NCI-H128 (cell line): ENCODE measurements around the gene OR2B6.

Source experiments
- DNase-seq: peaks from one replicate; lab custom pipeline; 2025; ENCODE audit not compliant: unreplicated experiment; lab: John Stamatoyannopoulos, UW

Gene OR2B6

GRCh38 chr6:28000351-28001045 is 43.5 kb downstream of the OR2B6 start:
- DNase-seq: no peak

- no peak for DNase-seq
Measured at GRCh38 chr6:28001351-28001750, 44.3 kb downstream of the OR2B6 start.

GRCh38 chr6:28001751-28002150 is 44.7 kb downstream of the OR2B6 start:
- no peak for DNase-seq

DNA sequence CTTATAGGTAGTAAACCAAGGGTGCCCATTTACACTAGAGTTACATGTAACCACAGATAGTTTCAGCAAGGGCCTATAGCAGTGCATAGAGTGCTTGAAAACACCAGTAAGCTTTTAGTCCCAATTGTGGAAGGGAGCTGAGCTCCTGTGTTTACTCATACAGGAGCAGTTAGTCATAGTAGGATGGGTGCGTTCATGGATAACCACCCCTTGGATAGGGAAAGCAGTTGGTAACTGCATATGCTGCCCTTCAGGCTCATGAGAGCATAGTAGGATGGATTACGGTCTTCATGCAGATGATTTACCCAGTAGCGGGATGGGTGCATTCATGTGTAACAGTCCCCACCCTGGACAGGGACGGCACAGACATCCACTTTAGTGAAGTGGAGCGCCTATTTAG is 45.1 kb downstream of the OR2B6 start:
- no peak for DNase-seq

DNA sequence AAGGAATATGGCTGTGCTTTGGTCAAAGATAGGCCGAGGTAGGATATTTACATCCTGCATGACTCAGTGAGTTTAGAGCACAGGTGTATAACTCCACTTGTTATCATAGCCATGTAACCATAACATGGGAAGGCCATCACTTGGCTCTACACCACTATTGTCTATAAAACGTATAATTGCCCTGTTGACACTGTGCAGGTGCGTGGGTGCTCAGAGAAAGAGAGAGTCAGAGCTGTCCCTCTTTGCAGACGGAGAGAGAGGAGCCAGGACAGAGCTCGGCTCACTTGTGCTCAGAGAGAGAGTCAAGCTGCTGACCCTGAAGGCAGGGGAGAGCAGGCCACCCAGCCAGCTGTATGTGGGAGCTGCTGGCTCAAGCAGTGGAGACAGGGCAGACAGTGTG is 46.0 kb downstream of the OR2B6 start:
- no peak for DNase-seq

DNA sequence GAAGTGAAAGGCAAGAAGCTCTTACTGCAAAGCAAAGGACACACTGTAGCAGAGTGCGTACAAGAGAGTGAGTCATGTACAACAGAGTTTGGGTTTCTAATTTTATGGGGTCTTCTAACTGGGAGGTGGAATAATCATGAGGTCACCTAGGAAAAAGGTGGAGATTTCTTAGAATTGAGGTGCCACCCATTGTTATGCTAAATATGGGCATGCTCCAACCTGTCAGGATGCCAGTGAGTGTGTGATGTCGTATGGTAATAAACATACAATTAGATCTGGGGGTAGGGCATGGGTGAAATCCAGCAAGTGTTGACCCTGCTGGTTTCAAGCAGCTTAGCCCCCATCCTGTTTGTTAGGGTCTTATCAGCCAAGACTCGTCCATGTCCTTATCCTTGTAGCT is 46.6 kb downstream of the OR2B6 start:
- no peak for DNase-seq

GRCh38 chr6:28004350-28005151 is 47.5 kb downstream of the OR2B6 start:
- no peak for DNase-seq

- no peak for DNase-seq
Measured at GRCh38 chr6:28005152-28005890, 48.3 kb downstream of the OR2B6 start.

DNA sequence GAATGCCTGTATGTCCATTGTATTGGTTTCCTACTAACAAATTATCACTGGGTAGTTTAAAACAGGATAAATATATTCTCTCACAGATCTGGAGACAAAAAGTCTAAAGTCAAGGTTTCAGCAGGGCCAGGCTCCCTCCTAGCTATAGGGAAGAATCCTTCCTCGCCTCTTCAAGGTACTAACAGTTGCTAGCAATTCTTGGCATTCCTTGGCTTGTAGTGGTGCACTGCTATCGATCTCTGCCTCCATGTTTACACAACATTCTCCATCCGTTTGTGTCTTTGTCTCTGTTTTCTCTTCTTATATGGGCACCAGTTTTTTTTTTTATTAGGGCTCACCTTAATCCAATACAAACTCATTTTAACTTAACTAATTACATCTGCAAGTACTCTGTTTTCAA is 48.9 kb downstream of the OR2B6 start:
- DNase-seq: no peak
